GM12892 (cell line): Measurements from ENCODE around the gene NTRK1.

ENCODE experiments used
- POLR2A ChIP-seq: IDR thresholded peaks from 2 replicates; pipeline ENCODE4 v1.6.1; 2011; ENCODE audit warnings: low read depth, low read length, control low read depth
- POLR2AphosphoS5 ChIP-seq: IDR thresholded peaks from 2 replicates; pipeline ENCODE4 v1.6.1; 2011; ENCODE audit warnings: low read depth, low read length, control low read depth
- TAF1 ChIP-seq: IDR thresholded peaks from 2 replicates; pipeline ENCODE4 v1.6.1; 2011; ENCODE audit warnings: low read depth, mild to moderate bottlenecking, control low read depth, low read length, borderline replicate concordance

- TF ChIP-seq POLR2AphosphoS5 (no peak), POLR2A (no peak), TAF1 (no peak)
Measured at GRCh38 chr1:156862997-156863599, 2.4 kb downstream of the NTRK1 start.
